ENCODE measurements around the gene ATF7.
"Not testable (repeated sequence)": the region's sequence is repeated elsewhere in the genome, so short reads cannot be mapped to it uniquely, and the experiment has no call there.

ATF7 gene

GRCh38 chr12:53625946-53626701 lies at the start of gene ATF7:
TSS of gene ATF7 (minus strand) at chr12:53626382. CDS start at chr12:53601000, 25,382 bp downstream.
- peak; percentile 96 for DNase-seq

GRCh38 chr12:53674977-53675700 lies 49.0 kb upstream of the ATF7 start:
- DNase-seq: no peak

- no peak for DNase-seq
Measured at GRCh38 chr12:53670971-53671370, 44.8 kb upstream of the ATF7 start.

GRCh38 chr12:53670308-53670707 lies 44.1 kb upstream of the ATF7 start:
- no peak for DNase-seq

- DNase-seq: no peak
Measured at GRCh38 chr12:53667080-53667479, 40.9 kb upstream of the ATF7 start.

GRCh38 chr12:53664936-53665335 lies 38.8 kb upstream of the ATF7 start:
- DNase-seq: no peak

GRCh38 chr12:53664191-53664590 lies 38.0 kb upstream of the ATF7 start:
- no peak for DNase-seq

- no peak for DNase-seq
Measured at GRCh38 chr12:53660041-53660440, 33.9 kb upstream of the ATF7 start.

- peak; percentile 44 for DNase-seq
Measured at GRCh38 chr12:53659571-53659981, 33.4 kb upstream of the ATF7 start.

GRCh38 chr12:53659011-53659551 lies 32.9 kb upstream of the ATF7 start:
- DNase-seq: peak; percentile 88

GRCh38 chr12:53657041-53657440 lies 30.9 kb upstream of the ATF7 start:
- no peak for DNase-seq

GRCh38 chr12:53653595-53653994 lies 27.4 kb upstream of the ATF7 start:
- no peak for DNase-seq

GRCh38 chr12:53652366-53652765 lies 26.2 kb upstream of the ATF7 start:
- DNase-seq: no peak

GRCh38 chr12:53651737-53652136 lies 25.6 kb upstream of the ATF7 start:
- DNase-seq: no peak

GRCh38 chr12:53646300-53646699 lies 20.1 kb upstream of the ATF7 start:
- not testable (repeated sequence) for DNase-seq

GRCh38 chr12:53645165-53645564 lies 19.0 kb upstream of the ATF7 start:
- peak; percentile 35 for DNase-seq

- no peak for DNase-seq
Measured at GRCh38 chr12:53644133-53644532, 18.0 kb upstream of the ATF7 start.

- no peak for DNase-seq
Measured at GRCh38 chr12:53643232-53643979, 17.2 kb upstream of the ATF7 start.

GRCh38 chr12:53638057-53638456 lies 11.9 kb upstream of the ATF7 start:
- DNase-seq: no peak

GRCh38 chr12:53636641-53637040 lies 10.5 kb upstream of the ATF7 start:
- DNase-seq: no peak

GRCh38 chr12:53635708-53636107 lies 9.5 kb upstream of the ATF7 start:
- DNase-seq: not testable (repeated sequence)

- no peak for DNase-seq
Measured at GRCh38 chr12:53631721-53632120, 5.5 kb upstream of the ATF7 start.

- no peak for DNase-seq
Measured at GRCh38 chr12:53627919-53628318, 1.7 kb upstream of the ATF7 start.

Data from NCI-H446 treated with DMSO at 0.1 percent for 48 hours (cell line).